GM19438 (cell line): Measurements from ENCODE around the gene ATP13A3.

Source experiments
- ATAC-seq: cut with Tn5 transposase; IDR thresholded peaks from one replicate; pipeline ENCODE4 v1.9.1; 2021; ENCODE audit warnings: low read depth; ENCODE audit not compliant: unreplicated experiment

ATP13A3 gene

GRCh38 chr3:194481103-194481502, 5.7 kb downstream of the ATP13A3 start:
- ATAC-seq = no peak

- no peak for ATAC-seq
Measured at GRCh38 chr3:194476784-194477183, 10.0 kb downstream of the ATP13A3 start.

GRCh38 chr3:194475978-194476377, 10.8 kb downstream of the ATP13A3 start:
- ATAC-seq = no peak

- ATAC-seq = no peak
Measured at GRCh38 chr3:194475138-194475932, 11.5 kb downstream of the ATP13A3 start.

- ATAC-seq = no peak
Measured at GRCh38 chr3:194474675-194475074, 12.1 kb downstream of the ATP13A3 start.

- ATAC-seq = no peak
Measured at GRCh38 chr3:194472290-194472920, 14.4 kb downstream of the ATP13A3 start.

- no peak for ATAC-seq
Measured at GRCh38 chr3:194471863-194472262, 14.9 kb downstream of the ATP13A3 start.

GRCh38 chr3:194470615-194471014, 16.2 kb downstream of the ATP13A3 start:
- no peak for ATAC-seq

- ATAC-seq = no peak
Measured at GRCh38 chr3:194469977-194470376, 16.8 kb downstream of the ATP13A3 start.

GRCh38 chr3:194468086-194468485, 18.7 kb downstream of the ATP13A3 start:
- ATAC-seq = no peak

- no peak for ATAC-seq
Measured at GRCh38 chr3:194466761-194467356, 19.9 kb downstream of the ATP13A3 start.

GRCh38 chr3:194465920-194466570, 20.8 kb downstream of the ATP13A3 start:
- no peak for ATAC-seq

- ATAC-seq = no peak
Measured at GRCh38 chr3:194465246-194465645, 21.6 kb downstream of the ATP13A3 start.

GRCh38 chr3:194464692-194465091, 22.1 kb downstream of the ATP13A3 start:
- ATAC-seq = no peak

- no peak for ATAC-seq
Measured at GRCh38 chr3:194462936-194463335, 23.9 kb downstream of the ATP13A3 start.

- no peak for ATAC-seq
Measured at GRCh38 chr3:194460566-194460965, 26.2 kb downstream of the ATP13A3 start.

- no peak for ATAC-seq
Measured at GRCh38 chr3:194458131-194458530, 28.7 kb downstream of the ATP13A3 start.

GRCh38 chr3:194455481-194455880, 31.3 kb downstream of the ATP13A3 start:
- no peak for ATAC-seq

- ATAC-seq = no peak
Measured at GRCh38 chr3:194450341-194450740, 36.5 kb downstream of the ATP13A3 start.

GRCh38 chr3:194449913-194450312, 36.9 kb downstream of the ATP13A3 start:
- ATAC-seq = no peak

- ATAC-seq = no peak
Measured at GRCh38 chr3:194447657-194448056, 39.1 kb downstream of the ATP13A3 start.
